DMS153 treated with DMSO at 0.1 percent for 48 hours (cell line): ENCODE measurements around the gene FAM240B.

ENCODE experiments used
- DNase-seq: peaks from one replicate; lab custom pipeline; 2025; ENCODE audit not compliant: unreplicated experiment; lab: John Stamatoyannopoulos, UW

FAM240B gene

GRCh38 chr9:38720083-38720745 is at the start of gene FAM240B:
Gene FAM240B (minus strand): TSS chr9:38720133. CDS start chr9:38703999, 16,134 bp downstream.
- no peak for DNase-seq

- no peak for DNase-seq
Measured at GRCh38 chr9:38768351-38768761, 48.4 kb upstream of the FAM240B start.

- DNase-seq: no peak
Measured at GRCh38 chr9:38765101-38765500, 45.2 kb upstream of the FAM240B start.

- no peak for DNase-seq
Measured at GRCh38 chr9:38761999-38762398, 42.1 kb upstream of the FAM240B start.

- DNase-seq: no peak
Measured at GRCh38 chr9:38761339-38761738, 41.4 kb upstream of the FAM240B start.

- no peak for DNase-seq
Measured at GRCh38 chr9:38756702-38757101, 36.8 kb upstream of the FAM240B start.

- DNase-seq: no peak
Measured at GRCh38 chr9:38747941-38748340, 28.0 kb upstream of the FAM240B start.

- no peak for DNase-seq
Measured at GRCh38 chr9:38747067-38747466, 27.1 kb upstream of the FAM240B start.

GRCh38 chr9:38746303-38746702 is 26.4 kb upstream of the FAM240B start:
- no peak for DNase-seq

- DNase-seq: no peak
Measured at GRCh38 chr9:38744484-38744883, 24.6 kb upstream of the FAM240B start.

- no peak for DNase-seq
Measured at GRCh38 chr9:38737246-38737645, 17.3 kb upstream of the FAM240B start.

GRCh38 chr9:38734831-38735230 is 14.9 kb upstream of the FAM240B start:
- DNase-seq: no peak

GRCh38 chr9:38733503-38733902 is 13.6 kb upstream of the FAM240B start:
- no peak for DNase-seq

- DNase-seq: no peak
Measured at GRCh38 chr9:38732885-38733284, 13.0 kb upstream of the FAM240B start.

- DNase-seq: no peak
Measured at GRCh38 chr9:38727497-38728001, 7.6 kb upstream of the FAM240B start.

GRCh38 chr9:38724754-38725153 is 4.8 kb upstream of the FAM240B start:
- DNase-seq: no peak

GRCh38 chr9:38718148-38718547 is 1.8 kb downstream of the FAM240B start:
- no peak for DNase-seq

- no peak for DNase-seq
Measured at GRCh38 chr9:38715684-38716083, 4.2 kb downstream of the FAM240B start.

GRCh38 chr9:38713426-38713825 is 6.5 kb downstream of the FAM240B start:
- no peak for DNase-seq

- no peak for DNase-seq
Measured at GRCh38 chr9:38708759-38709158, 11.2 kb downstream of the FAM240B start.

GRCh38 chr9:38707885-38708637 is 11.9 kb downstream of the FAM240B start:
- DNase-seq: no peak

- DNase-seq: no peak
Measured at GRCh38 chr9:38706493-38706892, 13.4 kb downstream of the FAM240B start.
